Gastroesophageal sphincter (tissue), 3 donors: ENCODE data around the gene SRSF1.

Experiments used
- CTCF ChIP-seq, 4 experiments: fragments of 200-600 bp in 2 of 4; fragments of 450-650 bp in 2 of 4; sonication (generic) in 1 of 4; IDR thresholded peaks; one replicate each; pipeline ENCODE4 v1.5.1; 2017 to 2019; ENCODE audit warnings: antibody characterized with exemption in 4 of 4, mild to moderate bottlenecking in 2 of 4, moderate library complexity in 2 of 4
- POLR2A ChIP-seq, 2 donors: fragments of 450-650 bp; IDR thresholded peaks; one replicate each; pipeline ENCODE4 v1.6.1; 2017; ENCODE audit warnings: antibody characterized with exemption in 2 of 2, mild to moderate bottlenecking in 2 of 2, moderate library complexity in 1 of 2
- POLR2AphosphoS5 ChIP-seq: sonication (generic); formaldehyde crosslinking; IDR thresholded peaks from one replicate; pipeline ENCODE4 v1.6.1; 2017; ENCODE audit warnings: antibody characterized with exemption

DNA sequence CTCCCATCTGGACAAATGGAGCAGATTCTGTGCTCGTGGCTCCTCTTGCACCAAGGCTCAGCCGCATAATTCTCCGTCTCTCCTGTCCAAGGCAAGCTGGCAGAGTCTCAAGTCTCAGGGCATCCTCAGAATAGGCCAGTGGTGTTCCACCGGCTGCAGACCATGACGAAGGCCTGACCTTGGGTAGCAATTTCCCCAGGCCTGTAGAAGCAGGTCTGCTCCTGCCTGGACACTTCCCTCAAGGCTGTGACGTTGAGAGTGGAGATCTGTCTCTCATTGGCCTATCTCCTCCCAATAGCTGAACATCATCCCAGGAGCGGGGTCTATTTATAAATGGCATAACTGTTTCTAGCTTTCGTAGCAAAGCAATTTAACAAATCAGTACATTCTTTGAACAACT, 33.3 kb upstream of the SRSF1 start:
- TF ChIP-seq POLR2AphosphoS5 (no peak), CTCF (IDR thresholded peaks at IDR 0.05) (no peak), POLR2A (IDR thresholded peaks at IDR 0.05) (no peak)
